HUDEP-2 (cell line): ENCODE results near the gene LSMEM2.
"Not testable (repeated sequence)": the region's sequence is repeated elsewhere in the genome, so short reads cannot be mapped to it uniquely, and the experiment has no call there.

Source experiments
- DNase-seq, 76 experiments: peaks; one replicate each; lab custom pipeline; 2025; ENCODE audit not compliant: unreplicated experiment in 76 of 76; lab: John Stamatoyannopoulos, UW

The LSMEM2 gene

DNA sequence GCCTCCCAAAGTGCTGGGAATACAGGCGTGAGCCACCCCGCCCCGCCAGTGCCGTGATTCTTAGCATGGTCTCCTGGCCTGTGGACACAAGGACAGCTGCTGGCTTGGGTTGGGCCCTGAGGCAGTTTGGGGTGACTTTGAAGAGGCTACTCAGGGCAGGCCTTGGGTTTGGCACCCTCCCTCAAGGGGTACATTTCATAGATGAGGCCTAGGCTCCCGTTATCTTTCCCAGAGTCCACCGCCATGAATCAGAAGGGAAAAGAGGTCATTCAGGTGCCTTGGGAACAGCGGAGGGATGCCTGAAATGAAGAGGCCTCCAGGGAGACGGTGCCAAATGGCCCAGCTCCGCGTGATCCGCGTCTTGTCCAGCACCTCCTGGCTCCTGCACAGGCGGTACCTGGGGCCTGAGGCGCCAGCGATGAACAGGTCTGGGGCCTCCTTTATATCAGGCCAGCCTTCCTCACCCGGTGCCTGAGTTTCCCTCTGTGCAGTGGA, 33.6 kb upstream of the LSMEM2 start:
- no peak for DNase-seq

DNA sequence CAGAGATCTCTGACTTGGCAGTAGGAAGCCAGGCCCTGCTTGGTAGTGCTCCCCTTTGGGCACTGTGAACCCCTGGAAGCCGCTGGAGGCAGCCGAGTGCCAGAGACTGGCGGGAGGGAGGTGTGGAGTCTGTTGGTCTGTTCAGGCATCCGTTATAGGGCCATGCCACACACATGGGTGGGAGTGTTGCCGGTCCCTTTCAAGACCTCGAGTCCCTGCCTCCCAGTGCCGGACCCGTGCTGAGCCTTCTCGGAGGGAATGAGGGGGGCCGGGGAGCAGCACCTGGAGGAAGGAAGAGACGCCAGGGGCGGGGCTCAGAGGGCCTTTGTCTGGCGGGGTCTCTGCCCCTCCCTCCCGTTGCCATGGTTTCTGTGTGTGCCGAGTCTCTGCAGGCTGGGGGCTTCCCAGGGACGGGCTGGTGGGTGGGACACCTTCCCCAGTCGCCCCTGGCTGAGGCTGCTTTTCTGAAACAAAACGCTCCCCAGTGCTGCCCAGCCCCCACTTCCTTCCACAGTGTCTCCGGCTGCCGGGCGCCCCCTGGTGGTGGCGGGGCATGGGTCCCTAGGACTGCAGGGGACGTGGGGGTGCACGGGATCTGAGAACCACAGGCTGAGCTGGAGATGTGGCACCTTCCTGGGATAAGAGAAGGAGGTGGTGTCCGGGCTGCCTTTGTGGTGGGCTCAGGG, 32.9 kb upstream of the LSMEM2 start:
- peak in 73 of 76 experiments; percentile 17 to 92 (median 76) for DNase-seq

DNA sequence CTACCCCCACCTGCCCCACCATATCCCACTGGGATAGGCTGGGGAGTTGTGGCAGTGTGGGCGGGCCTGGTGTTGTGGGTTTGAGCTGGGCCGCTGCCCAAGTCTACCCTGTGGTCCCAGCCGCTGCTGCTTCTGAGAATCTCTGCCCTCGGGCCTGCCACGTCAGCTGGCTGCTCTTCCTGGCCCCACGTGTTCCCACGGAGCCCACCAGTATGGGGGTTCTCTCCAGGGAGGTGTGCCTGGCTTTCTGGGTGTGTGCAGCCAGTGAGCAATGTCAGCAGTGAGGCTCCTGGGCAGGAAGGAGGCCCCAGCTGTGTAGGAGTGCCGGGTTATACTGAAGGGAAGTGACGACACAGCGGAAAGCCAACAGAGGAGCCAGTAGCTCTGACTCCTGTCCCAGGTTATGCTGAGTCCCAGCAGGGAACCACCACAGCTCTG, 32.4 kb upstream of the LSMEM2 start:
- peak in 62 of 76 experiments; percentile 17 to 88 (median 59) for DNase-seq

DNA sequence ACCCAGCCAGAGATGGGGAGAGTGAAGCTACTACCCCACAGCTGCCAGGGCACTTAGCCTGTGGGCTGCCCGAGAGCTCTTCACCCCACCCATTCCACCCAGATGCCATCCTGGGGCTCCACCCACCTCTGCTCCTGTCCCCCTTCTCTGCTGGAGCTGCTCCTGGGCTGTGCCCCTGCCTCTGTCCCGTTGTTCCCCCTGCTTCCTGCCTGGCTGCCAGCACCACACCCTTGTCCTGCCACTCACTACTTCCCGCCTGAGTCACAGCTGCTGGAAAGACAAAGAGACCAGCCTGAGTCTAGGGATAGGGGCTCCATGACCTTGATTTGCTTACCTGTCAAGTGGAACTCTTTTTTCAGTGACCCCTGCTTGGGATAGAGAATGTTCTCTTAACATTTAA, 30.5 kb upstream of the LSMEM2 start:
- no peak for DNase-seq

DNA sequence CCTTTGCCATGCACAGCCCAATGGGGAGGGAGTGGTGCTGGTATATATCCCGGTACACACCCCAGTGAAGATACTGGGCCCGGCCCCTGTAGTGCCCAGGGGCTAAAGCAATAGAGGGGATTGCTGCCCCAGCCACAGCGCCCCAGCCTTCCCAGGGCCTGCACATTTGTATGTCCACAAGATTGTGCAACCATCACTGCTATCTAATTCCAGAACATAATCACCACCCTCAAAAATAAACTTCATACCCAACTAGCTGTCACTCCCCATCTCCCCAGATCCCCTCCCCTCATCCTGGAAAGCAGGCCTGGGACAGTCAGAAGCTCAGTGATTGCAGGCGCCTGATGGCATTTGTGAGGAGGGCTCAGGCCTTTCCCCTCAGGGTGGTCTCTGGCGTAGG, 29.4 kb upstream of the LSMEM2 start:
- DNase-seq: no peak

DNA sequence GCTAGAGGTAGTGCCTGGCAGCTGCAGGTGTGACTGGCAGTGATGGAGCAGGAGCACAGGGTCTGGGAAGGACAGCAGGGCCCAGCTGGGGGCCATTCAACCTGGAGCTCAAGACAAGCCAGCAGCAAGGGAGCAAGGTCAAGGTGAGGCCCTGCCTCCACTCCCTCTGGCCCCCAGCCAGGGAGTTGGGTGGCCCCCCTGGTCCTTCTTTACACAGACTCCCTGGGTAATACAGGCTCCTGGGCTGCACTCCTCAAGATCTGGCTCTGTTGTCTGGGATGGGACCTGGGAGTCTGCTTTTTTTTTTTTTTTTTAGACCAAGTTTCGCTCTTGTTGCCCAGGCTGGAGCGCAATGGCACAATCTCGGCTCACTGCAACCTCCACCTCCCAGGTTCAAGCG, 28.4 kb upstream of the LSMEM2 start:
- DNase-seq: no peak

DNA sequence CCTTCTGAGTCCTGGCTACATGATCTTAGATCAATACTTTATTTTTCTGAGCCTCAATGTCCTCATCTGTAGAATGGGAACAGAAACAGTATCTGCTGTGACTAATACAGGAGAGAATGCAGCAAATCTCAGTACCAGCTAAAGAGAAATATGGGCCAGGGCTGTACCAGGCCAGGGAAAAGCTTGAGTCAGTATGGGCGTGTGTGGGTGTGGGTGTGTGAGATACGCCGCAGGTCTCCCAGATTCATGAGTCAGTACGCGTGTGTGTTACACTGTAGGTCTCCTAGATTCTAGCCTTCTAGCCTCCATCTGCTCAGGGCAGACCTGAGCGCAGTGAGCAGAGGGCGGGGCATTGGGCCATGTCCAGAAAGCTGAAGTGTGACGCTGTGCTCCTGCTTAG, 27.7 kb upstream of the LSMEM2 start:
- DNase-seq: peak in 70 of 76 experiments; percentile 31 to 92 (median 66)

DNA sequence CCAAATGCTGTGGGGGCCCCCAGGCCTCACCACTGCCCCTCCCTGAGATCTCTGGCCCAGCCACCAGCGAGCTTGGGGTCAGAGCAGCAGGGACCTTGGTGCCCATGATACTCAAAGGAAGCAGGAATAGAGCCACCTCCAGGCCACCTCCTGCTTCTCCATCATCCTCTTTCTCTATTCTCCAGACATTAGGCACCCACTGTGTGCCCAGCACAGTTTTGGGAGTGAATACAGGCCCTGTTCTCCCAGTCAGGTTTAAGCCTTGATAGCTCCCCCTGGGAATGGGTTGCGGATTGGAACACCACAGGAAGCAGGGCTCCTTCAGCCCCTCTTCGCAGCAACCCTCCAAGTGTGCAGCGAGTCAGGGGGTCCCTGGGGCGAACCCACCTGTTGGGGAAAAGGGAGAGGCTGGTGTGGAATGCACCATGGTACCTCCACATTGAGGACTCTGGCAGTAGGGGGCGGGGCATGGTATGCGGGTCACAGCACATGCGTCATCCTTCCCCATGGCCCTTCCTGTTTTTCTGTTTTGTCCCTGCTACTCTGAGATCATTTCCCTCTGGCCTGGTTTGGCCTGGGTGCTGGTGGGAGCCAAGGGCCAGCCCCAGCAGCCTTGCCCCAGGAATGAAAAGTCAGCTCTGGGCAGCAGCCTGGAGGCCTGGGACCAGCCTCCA, 24.2 kb upstream of the LSMEM2 start:
- DNase-seq: no peak

DNA sequence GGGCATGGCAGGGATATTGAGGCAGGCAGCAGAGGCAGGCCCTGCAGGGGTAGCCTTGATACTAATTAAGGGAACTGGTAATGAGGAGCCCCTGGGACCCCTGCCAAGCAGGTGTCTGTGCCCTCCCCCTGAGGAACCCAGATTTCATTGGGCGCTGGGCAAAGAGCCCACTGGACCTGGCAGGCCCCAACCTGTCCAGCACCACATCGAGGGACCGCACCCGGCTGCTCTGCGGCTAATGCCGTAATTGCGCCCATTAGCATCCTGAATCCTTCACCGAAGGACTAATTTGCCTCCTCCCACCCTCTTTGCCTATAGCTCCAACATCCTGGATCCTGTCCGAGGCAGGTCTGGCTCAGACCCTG, 23.7 kb upstream of the LSMEM2 start:
- no peak for DNase-seq

DNA sequence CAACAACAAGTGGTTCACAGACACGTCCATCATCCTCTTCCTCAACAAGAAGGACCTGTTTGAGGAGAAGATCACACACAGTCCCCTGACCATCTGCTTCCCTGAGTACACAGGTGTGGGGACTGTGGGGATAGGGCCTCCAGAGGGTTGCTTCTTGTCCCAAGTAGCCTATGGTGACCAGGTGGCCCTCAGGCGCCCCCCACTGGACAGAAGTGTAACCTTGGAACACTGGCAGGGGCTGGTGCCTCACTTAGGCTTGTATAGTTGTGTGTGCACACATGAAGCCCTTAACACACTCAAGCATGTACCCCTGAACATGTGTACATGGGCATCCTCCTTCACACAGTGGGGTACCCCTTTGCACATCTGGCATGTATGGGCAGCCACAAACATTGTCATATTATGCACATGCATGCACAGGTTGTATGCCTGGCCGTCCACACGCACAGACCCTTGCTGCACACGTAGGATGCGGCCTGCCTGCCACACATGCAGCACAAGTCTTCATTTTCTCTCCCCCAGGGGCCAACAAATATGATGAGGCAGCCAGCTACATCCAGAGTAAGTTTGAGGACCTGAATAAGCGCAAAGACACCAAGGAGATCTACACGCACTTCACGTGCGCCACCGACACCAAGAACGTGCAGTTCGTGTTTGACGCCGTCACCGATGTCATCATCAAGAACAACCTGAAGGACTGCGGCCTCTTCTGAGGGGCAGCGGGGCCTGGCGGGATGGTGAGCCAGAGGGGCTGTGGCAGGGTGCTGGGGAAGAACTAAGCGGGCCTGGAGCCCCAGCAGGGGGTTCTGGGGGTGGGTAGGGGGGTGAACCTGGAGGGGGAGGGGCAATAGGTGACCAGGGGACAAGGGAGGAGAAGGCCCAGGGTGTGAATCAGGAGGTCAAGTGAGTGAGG, 21.7 kb upstream of the LSMEM2 start:
- DNase-seq: peak in 44 of 76 experiments; percentile 4 to 65 (median 32)

DNA sequence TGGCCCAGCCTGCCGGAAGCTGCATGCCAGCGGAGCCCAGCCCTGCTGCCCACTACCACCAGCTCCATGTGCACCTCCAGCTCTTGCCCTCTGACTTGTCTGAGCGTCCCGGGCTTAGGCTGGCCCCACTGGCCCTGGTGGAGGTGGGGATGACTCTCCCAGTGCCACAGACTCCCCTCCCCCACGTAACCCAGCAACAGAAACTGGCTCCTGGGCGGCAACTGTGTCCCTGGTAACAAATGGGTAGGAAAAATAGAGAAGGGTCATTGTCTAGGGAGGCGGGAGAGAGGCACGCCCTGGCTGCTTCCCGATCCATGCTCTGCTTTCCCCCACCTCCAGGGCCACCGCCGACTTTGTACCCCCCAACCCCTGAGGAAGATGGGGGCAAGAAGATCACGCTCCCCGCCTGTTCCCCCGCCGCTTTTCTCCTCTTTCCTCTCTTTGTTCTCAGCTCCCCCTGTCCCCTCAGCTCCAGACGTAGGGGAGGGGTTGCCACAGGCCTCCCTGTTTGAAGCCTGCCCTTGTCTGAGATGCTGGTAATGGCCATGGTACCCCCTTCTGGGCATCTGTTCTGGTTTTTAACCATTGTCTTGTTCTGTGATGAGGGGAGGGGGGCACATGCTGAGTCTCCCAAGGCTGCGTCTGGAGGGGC, 20.7 kb upstream of the LSMEM2 start:
- DNase-seq: no peak

DNA sequence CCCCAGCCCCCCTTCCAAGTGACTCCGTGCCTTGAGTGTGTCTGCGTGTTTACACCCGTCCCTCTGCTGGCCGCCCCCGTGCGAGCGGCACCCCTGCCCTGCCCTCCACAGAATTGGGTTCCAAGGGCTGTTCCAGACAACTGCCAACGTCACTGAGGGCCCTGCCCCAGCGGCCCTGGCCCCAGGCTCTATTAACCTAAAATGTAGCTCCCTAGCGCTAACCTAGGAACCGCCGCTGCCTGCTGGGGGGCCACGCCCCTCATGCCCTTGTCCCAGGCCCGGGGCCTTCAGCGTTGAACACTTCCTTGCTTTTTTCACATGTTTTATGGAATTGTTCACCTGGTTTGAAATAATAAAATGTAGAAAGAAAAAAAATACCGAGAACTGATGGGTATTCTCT, 19.9 kb upstream of the LSMEM2 start:
- no peak for DNase-seq

DNA sequence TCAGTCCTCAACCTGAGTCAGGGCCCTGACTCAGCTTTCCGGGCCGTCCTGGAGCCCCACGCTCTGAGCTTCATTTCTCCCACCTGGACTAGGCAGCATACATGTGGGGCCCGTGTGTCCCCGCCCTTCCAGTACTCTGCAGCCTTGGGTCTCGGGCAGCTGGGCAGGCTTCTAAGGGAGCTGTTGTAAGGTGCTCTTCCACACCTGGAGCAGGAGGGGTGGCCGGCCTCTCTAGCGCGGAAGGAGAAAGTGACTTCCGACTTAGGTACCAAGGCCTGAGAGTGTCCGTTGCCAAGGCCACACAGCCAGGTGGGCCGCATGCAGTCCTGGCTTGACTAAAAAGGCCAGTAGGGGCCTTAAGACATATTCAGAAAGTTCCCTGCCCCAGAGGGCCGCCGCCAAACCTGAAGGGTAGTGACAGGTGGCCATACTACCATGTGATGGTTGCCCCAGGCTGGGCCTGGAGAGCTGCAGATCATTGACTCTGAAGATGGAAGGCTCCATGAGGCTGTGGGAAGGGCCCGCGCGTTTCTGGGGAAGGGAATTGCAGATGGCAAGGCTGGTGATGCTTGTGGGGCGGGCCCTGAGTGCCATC, 19.4 kb upstream of the LSMEM2 start:
- DNase-seq: no peak

DNA sequence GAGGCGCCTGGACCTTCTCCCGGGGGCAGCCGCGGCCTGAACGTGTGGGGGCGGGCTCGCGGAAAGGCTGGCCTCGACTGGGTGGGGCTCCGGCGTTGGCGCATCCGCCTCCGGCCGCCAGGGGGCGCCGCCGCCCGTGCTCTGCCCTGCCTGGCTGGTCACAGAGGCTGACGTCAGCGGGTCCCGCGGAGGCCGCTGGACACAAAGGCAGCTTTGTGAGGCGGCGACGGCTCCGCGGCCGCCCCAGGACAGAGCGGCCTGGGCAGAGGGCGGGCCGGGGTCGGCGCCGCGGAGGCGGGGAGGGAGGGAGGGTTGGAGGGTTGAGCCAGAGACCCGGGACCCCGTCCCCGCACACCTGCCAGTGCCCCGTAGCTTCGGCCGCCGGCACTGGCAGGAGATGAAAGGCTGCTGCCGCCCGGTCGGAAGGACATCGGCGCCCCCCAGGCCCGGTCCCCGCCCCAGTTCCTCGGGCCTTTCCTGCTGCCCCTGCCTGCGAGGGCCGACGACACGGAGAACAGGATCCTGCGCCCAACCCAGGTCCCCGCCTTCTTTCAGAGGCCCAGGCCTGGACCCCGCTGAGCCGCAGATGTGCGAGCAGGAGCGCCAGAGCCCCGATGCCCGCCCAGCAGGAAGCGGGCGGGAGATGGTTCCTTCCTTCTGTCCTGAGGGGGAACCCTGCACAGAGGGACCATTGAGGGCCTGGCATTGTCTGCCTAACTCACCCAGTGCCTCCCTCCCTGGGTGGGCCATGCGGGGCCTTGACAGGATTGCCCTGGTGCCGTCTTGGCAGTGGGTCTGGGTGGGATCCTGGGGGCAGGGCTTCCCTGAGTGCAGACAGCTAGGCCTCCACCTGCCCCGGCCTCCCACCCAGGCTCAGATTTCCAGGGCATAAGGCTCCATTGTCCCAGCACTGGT, 18.6 kb upstream of the LSMEM2 start:
- DNase-seq: peak in 73 of 76 experiments; percentile 14 to 89 (median 72)

DNA sequence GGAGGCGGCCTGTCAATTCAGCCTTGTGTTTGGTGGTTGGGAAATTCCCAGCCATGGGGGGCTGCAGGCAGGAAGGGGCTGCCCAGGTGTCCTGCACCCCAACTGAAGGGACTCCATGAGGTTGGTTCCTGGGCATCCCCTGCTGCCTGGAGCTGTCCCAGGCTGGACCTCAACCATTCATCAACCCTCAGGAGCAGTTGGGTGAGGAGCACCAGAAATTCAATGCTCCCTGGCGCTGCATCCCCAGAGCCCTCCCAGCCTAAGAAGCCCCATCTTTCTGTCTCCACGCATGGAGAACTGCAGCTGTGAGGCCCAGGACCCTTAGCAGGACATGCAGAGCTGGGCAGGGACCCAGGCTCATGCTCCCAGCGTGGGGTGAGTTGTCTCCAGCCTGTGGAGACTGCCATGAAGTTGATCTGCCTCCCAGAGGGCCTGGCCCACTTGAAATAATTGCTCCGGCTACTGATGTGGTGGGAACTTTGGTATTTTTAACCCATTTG, 17.9 kb upstream of the LSMEM2 start:
- no peak for DNase-seq

DNA sequence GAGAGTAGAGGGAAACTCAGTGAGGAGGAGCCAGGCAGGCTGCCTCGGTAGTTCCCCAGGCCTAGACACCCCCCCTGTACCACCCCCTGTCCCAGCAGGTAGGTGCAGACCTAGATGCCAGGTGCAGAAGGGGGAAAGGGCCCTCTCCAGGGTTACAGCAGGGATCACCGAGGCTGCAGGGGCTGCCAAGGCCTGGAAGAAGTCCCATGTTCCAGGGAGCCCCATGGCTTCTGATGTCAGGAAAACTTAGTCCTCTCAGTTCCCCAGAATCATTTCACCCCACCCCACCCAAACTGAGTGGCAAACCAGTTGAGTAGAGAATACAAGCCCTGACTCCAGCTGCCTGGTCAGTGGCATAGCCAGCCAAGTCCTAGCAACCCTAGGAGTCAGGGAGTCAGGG, 17.4 kb upstream of the LSMEM2 start:
- DNase-seq: no peak

DNA sequence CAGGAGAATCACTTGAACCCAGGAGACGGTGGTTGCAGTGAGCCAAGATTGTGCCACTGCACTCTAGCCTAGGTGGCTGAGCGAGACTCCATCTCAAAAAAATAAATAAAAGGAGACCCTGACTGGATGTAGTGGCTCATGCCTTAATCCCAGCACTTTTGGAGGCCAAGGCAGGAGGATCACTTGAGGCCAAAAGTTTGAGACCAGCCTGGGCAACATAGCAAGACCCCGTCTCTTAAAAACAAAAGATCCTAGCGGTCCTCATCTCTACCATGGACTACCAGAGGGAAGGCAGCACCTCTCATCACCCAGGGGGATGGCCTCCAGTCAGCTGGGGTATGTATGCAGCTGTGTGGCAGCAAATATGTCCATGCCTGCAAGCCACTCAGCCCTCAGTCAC, 16.7 kb upstream of the LSMEM2 start:
- not testable (repeated sequence) for DNase-seq

DNA sequence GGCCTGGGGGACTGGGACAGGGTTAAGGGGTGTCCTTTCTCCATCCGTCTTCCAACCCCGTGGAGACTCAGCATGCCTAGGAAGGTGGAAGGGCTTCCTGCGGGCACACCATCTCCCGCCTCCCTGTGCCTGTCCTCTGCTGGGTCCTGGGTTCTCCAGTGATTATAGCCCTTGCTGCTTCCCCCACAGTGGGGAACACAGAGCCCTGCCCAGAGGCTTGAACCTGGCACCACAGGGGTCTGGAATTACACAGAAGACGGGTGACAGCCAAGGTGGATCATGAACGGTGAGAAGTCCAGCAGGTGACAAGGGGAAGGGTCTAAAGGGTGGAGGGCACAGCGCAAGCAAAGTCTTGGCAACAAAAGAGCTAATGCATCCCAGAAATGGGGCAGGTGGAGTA, 16.1 kb upstream of the LSMEM2 start:
- DNase-seq: no peak
